Trophoblast cell (in vitro differentiated cells and primary cell): ENCODE data around the gene GLMP.

Experiments used
- DNase-seq, 2 donors: peaks; one replicate each; pipeline ENCODE4 v3.0.0-alpha.2; 2016
- H2AFZ ChIP-seq: 2 replicates; pipeline ENCODE4 v1.6.1; 2013; ENCODE audit warnings: low read length, moderate library complexity, mild to moderate bottlenecking; ENCODE audit not compliant: insufficient read depth, poor library complexity
- H2AK5ac ChIP-seq: 2 replicates; pipeline ENCODE4 v1.6.1; 2013; ENCODE audit warnings: mild to moderate bottlenecking, low read length
- H2BK120ac ChIP-seq: 2 replicates; pipeline ENCODE4 v1.6.1; 2013; ENCODE audit warnings: low read length, mild to moderate bottlenecking, moderate library complexity; ENCODE audit not compliant: insufficient read depth, poor library complexity
- H2BK12ac ChIP-seq: 2 replicates; pipeline ENCODE4 v1.6.1; 2013; ENCODE audit warnings: mild to moderate bottlenecking, low read length, moderate library complexity
- H2BK5ac ChIP-seq: 2 replicates; pipeline ENCODE4 v1.6.1; 2013; ENCODE audit warnings: low read length, low read depth, moderate library complexity, mild to moderate bottlenecking; ENCODE audit not compliant: poor library complexity
- H3K14ac ChIP-seq: 2 replicates; pipeline ENCODE4 v1.6.1; 2013; ENCODE audit warnings: mild to moderate bottlenecking, low read length
- H3K18ac ChIP-seq: 2 replicates; pipeline ENCODE4 v1.6.1; 2013; ENCODE audit warnings: mild to moderate bottlenecking, low read length
- H3K23ac ChIP-seq: 2 replicates; pipeline ENCODE4 v1.6.1; 2013; ENCODE audit warnings: low read length
- H3K27ac ChIP-seq: 2 replicates; pipeline ENCODE4 v1.5.1; 2013; ENCODE audit warnings: low read depth, mild to moderate bottlenecking, inconsistent platforms, low read length, moderate library complexity
- H3K27me3 ChIP-seq: 2 replicates; pipeline ENCODE4 v1.6.1; 2013; ENCODE audit warnings: inconsistent platforms, mild to moderate bottlenecking, low read length, moderate library complexity; ENCODE audit not compliant: insufficient read depth
- H3K36me3 ChIP-seq, 2 experiments: 1 replicate in 1 of 2; 2 replicates in 1 of 2; pipeline ENCODE4 v1.6.1; 2013; ENCODE audit warnings: low read length in 2 of 2, mild to moderate bottlenecking in 2 of 2, moderate library complexity in 1 of 2; ENCODE audit not compliant: insufficient read depth in 2 of 2, control insufficient read depth in 1 of 2
- H3K4ac ChIP-seq: 2 replicates; pipeline ENCODE4 v1.6.1; 2013; ENCODE audit warnings: low read depth, mild to moderate bottlenecking, low read length, moderate library complexity
- H3K4me1 ChIP-seq, 2 experiments: 1 replicate in 1 of 2; 2 replicates in 1 of 2; pipeline ENCODE4 v1.6.1; 2013; ENCODE audit warnings: low read length in 2 of 2, mild to moderate bottlenecking in 2 of 2, moderate library complexity in 1 of 2; ENCODE audit not compliant: insufficient read depth in 2 of 2, control insufficient read depth in 1 of 2
- H3K4me2 ChIP-seq: 2 replicates; pipeline ENCODE4 v1.6.1; 2013; ENCODE audit warnings: inconsistent platforms, mild to moderate bottlenecking, low read length, moderate library complexity
- H3K4me3 ChIP-seq: 2 replicates; pipeline ENCODE4 v1.5.1; 2013; ENCODE audit warnings: mild to moderate bottlenecking, low read depth, low read length, inconsistent platforms
- H3K79me1 ChIP-seq: one replicate; pipeline ENCODE4 v1.6.1; 2013; ENCODE audit warnings: low read length
- H3K79me2 ChIP-seq: 2 replicates; pipeline ENCODE4 v1.6.1; 2013; ENCODE audit warnings: low read length, mild to moderate bottlenecking; ENCODE audit not compliant: control insufficient read depth, insufficient read depth, poor library complexity
- H3K9ac ChIP-seq: 2 replicates; pipeline ENCODE4 v1.6.1; 2013; ENCODE audit warnings: mild to moderate bottlenecking, low read length
- H3K9me3 ChIP-seq: 2 replicates; pipeline ENCODE4 v1.6.1; 2013; ENCODE audit warnings: low read depth, mild to moderate bottlenecking, control low read depth, inconsistent platforms, low read length; ENCODE audit not compliant: insufficient read depth
- H4K12ac ChIP-seq: 2 replicates; pipeline ENCODE4 v1.6.1; 2013; ENCODE audit warnings: low read depth, mild to moderate bottlenecking, low read length, moderate library complexity
- H4K8ac ChIP-seq: 2 replicates; pipeline ENCODE4 v1.6.1; 2013; ENCODE audit warnings: low read depth, mild to moderate bottlenecking, low read length, moderate library complexity
- H4K91ac ChIP-seq: one replicate; pipeline ENCODE4 v1.6.1; 2013; ENCODE audit warnings: low read depth, mild to moderate bottlenecking, low read length, moderate library complexity
- WGBS: extraction: QIAGEN DNeasy Blood & Tissue Kit; methylation state at CpG from one replicate; pipeline ENCODE4 v1.1.7; 2013; ENCODE audit warnings: missing lambda C conversion rate; ENCODE audit not compliant: insufficient read length, insufficient coverage; ENCODE audit errors: extremely low coverage; 5-methylcytosine and 5-hydroxymethylcytosine counted together

GLMP gene

GRCh38 chr1:156308078-156308477, 12.6 kb upstream of the GLMP start:
- DNase-seq: no peak
- Histone ChIP-seq H4K91ac (no peak overlapping the region), H2AK5ac (no peak overlapping the region), H3K4ac (no peak overlapping the region), H3K79me2 (no peaks in the 10 kb centered on the region), H3K9ac (no peak overlapping the region), H3K27me3 (no peaks in the 10 kb centered on the region), H2BK120ac (no peak overlapping the region), H3K9me3 (no peaks in the 10 kb centered on the region), H3K18ac (no peak overlapping the region), H3K4me1 (no peaks in the 10 kb centered on the region), H3K27ac (no peak overlapping the region), H2BK12ac (no peak overlapping the region), H3K4me2 (no peak overlapping the region), H2BK5ac (no peak overlapping the region), H4K8ac (no peak overlapping the region), H3K14ac (no peak overlapping the region), H3K23ac (no peak overlapping the region), H3K79me1 (no peaks in the 10 kb centered on the region), H4K12ac (no peak overlapping the region), H3K4me3 (no peak overlapping the region), H2AFZ (no peak overlapping the region), H3K36me3 (peaks cover 43 to 48% of the 10 kb centered on the region in 2 experiments)

- H3K18ac ChIP-seq: no peak overlapping the region
- H3K4me3 ChIP-seq: no peak overlapping the region
- no peaks in the 10 kb centered on the region for H3K4me1 ChIP-seq
Measured at GRCh38 chr1:156305215-156305614, 9.7 kb upstream of the GLMP start.

DNA sequence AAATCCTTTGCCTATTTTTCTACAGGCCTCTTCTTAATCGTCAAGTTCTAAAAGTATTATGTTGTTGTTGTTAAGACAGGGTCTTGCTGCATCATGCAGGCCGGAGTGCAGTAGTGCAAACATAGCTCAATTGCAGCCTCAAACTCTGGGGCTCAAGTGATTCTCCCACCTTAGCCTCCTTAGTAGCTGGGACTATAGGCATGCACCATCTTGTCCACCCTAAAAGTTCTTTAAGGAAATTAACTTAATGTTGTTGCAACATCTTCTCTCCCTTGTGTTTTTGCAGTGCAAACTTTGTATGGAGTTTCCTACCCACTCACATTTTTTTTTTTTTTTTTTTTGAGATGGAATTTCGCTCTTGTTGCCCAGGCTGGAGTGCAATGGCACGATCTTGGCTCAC, 7.8 kb upstream of the GLMP start:
- no peak overlapping the region for H2AK5ac ChIP-seq
- no peak overlapping the region for H2AFZ ChIP-seq
- no peak overlapping the region for H3K9ac ChIP-seq
- no peaks in the 10 kb centered on the region for H3K9me3 ChIP-seq
- H4K8ac ChIP-seq: no peak overlapping the region
- DNase-seq: no peak
- no peak overlapping the region for H2BK120ac ChIP-seq
- no CpG with 5 or more reads among the region's 4 CpGs for WGBS
- no peak overlapping the region for H2BK12ac ChIP-seq
- H4K91ac ChIP-seq: no peak overlapping the region
- H3K79me2 ChIP-seq: no peaks in the 10 kb centered on the region
- H3K18ac ChIP-seq: no peak overlapping the region
- H4K12ac ChIP-seq: no peak overlapping the region
- no peak overlapping the region for H3K4me2 ChIP-seq
- H3K27me3 ChIP-seq: no peaks in the 10 kb centered on the region
- H3K79me1 ChIP-seq: no peaks in the 10 kb centered on the region
- H3K27ac ChIP-seq: no peak overlapping the region
- no peak overlapping the region for H3K23ac ChIP-seq
- no peak overlapping the region for H3K4me3 ChIP-seq
- no peak overlapping the region for H2BK5ac ChIP-seq
- no peak overlapping the region for H3K4ac ChIP-seq
- no peak overlapping the region for H3K14ac ChIP-seq
- H3K4me1 ChIP-seq: no peaks in the 10 kb centered on the region
- H3K36me3 ChIP-seq: peaks cover 10 to 13% of the 10 kb centered on the region in 2 experiments

More at GRCh38 chr1:156305215-156305614, 9.7 kb upstream of the GLMP start:
- no peak overlapping the region for H2AK5ac ChIP-seq
- H3K4ac ChIP-seq: no peak overlapping the region
- H3K9me3 ChIP-seq: no peaks in the 10 kb centered on the region
- H3K9ac ChIP-seq: no peak overlapping the region
- H2BK120ac ChIP-seq: no peak overlapping the region
- H3K4me2 ChIP-seq: no peak overlapping the region
- no peak overlapping the region for H2BK12ac ChIP-seq
- no peak overlapping the region for H3K14ac ChIP-seq
- H2BK5ac ChIP-seq: no peak overlapping the region
- H3K27ac ChIP-seq: no peak overlapping the region
- no peak overlapping the region for H4K91ac ChIP-seq
- no peak overlapping the region for H4K8ac ChIP-seq
- WGBS: no CpG with 5 or more reads among the region's 2 CpGs
- H4K12ac ChIP-seq: no peak overlapping the region
- H3K79me2 ChIP-seq: no peaks in the 10 kb centered on the region
- peaks cover 27% of the 10 kb centered on the region in 2 experiments for H3K36me3 ChIP-seq
- no peak overlapping the region for H2AFZ ChIP-seq
- H3K23ac ChIP-seq: no peak overlapping the region
- H3K79me1 ChIP-seq: no peaks in the 10 kb centered on the region
- DNase-seq: no peak
- no peaks in the 10 kb centered on the region for H3K27me3 ChIP-seq

DNA sequence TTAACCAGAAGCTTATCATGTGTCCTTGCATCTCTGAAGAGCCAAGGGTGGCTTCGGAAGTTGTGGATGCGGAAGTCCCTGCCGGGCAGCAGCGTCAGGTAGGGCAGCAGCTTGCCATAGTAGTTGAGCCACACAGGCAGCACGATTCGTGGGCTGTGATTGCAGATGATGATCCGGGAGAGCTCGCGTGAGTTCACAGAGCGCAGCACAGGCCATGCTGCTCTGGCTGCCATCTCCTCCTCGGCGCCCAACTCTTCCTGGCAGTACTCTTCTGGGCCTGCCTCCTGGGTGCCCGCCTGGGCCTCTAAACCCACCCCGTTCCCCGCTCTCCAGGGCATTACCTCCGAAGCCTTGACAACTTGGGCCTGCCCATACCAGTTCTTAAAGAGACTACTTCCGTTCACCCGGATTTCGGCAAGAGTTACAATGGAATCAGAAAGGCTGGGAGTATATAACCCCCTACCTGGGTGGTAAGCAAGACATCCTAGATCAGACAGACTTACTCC, 3.4 kb upstream of the GLMP start, which contains the start of gene VHLL:
Gene VHLL (minus strand): TSS at position 456 of the 506 bp plus-strand sequence. CDS start 118 bp downstream, at position 338.
- Histone ChIP-seq H2AFZ (no peak within 1 kb of the TSS), H4K91ac (no peak within 1 kb of the TSS), H3K4me1 (peaks cover 6 to 7% of the 10 kb centered on the region in 2 experiments), H2BK120ac (no peak within 1 kb of the TSS), H3K27ac (no peak within 1 kb of the TSS), H3K14ac (no peak within 1 kb of the TSS), H3K4me2 (no peak within 1 kb of the TSS), H3K36me3 (peaks cover 4 to 5% of the 10 kb centered on the region in 2 experiments), H3K9me3 (no peaks in the 10 kb centered on the region), H2BK12ac (no peak within 1 kb of the TSS), H2BK5ac (no peak within 1 kb of the TSS), H4K8ac (no peak within 1 kb of the TSS), H3K23ac (no peak within 1 kb of the TSS), H3K27me3 (no peaks in the 10 kb centered on the region), H4K12ac (no peak within 1 kb of the TSS), H3K18ac (no peak within 1 kb of the TSS), H3K4me3 (no peak within 1 kb of the TSS), H3K79me2 (peaks cover 5% of the 10 kb centered on the region), H3K79me1 (peaks cover 3% of the 10 kb centered on the region), H3K4ac (no peak within 1 kb of the TSS), H2AK5ac (no peak within 1 kb of the TSS), H3K9ac (no peak within 1 kb of the TSS)
- DNase-seq: no peak
- no CpG with 5 or more reads among the region's 19 CpGs for WGBS
